ENCODE data around the gene LARGE1.

LARGE1 gene

DNA sequence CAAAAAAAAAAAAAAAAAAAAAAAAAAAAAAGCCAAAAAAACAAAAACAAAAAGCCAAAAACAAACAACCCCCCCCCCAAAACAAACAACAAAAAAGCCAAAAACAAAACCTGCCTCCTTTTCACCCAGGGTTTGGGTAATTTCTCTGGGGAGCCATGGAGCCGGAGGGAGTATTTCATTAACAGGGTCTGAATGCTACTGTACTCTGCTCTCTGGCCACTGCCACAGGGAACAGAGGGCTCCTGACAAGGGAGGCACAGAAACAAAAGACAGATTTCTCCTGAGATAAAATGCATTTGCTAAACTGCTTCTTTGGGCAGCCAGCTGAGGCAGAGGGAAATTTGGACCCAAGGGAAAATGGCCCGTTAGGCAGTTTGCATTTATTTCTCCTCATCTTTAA, 596.0 kb downstream of the LARGE1 start:
- no peak for DNase-seq (ENCODE audit: low read depth in 2 of 2)

DNA sequence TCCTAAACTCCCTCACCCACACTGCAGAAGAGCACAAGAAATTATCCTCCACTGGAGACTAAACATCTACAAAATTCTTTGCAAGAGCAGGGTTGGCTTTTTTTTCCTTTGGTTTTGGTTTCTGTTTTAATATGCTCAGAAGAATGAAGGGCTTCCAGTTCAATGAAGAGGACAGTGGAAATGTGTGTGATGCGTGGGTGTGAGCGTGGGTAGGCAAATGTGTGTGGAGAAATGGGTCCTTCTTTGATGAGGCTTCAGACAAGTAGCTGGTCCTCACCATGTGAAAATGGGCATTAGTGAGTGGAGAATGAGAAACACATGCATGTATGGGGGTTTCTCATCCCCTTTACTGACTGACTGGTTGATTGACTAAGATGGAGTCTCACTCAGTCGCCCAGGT, 598.8 kb downstream of the LARGE1 start:
- no peak for DNase-seq (ENCODE audit: low read depth in 2 of 2)

DNA sequence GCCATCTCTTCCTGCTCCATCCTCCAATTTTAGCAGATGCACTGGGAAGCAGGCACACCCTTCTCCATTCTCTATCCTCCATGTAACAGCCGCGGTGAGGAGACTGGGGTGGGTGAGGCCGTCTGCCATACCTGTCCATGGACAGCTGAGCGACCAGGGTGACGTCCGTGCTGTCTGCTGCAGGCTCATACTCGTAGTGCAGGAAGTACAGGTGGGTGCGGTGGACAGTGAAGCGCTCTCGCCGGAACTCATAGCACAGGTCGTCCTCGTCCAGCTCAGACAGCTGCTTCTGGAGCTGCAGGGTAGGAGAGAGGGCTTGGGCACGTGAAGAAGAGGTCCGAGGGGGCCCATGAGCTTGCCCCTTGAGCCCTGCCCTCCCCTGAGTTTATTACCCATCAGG, 604.3 kb downstream of the LARGE1 start:
- no peak for DNase-seq (ENCODE audit: low read depth in 2 of 2)

DNA sequence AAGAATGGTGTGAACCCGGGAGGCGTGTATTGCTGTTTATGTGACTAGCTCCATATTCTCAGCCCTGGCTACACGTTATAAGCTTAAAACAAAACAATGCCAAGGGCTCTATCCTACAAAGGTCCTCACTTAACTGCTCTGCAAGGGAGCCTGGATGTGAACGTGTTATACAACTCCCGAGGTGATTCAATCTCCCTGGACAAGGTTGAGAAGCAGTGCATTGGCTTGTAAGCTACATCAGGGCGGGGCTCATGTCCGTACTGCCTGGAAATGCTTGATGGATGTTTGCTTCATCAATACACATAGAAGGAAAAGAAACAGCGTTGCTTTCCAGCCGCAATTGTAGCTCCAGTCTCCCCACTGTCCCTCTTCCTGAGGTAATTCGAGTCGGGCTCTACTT, 605.2 kb downstream of the LARGE1 start:
- no peak for DNase-seq (ENCODE audit: low read depth in 2 of 2)

DNA sequence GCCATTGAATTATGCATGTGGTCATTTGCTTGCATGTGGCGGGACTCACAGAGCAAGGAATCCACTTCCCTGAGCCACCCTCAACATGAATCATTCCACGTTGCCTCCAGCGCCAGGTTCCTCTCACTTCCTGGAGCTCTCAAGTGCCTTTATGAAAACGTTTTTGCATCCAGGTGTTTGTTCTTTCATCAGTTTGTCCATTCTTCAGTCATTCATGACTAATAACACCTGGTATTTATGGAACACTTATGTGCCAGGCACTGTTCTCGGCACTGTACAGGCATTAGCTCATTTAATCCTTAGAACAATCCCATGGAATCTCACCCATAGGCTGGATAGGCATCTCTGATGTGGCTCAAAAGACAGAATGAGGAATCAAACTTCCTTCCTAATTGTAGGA, 606.0 kb downstream of the LARGE1 start:
- DNase-seq (ENCODE audit: low read depth in 2 of 2), result no peak

DNA sequence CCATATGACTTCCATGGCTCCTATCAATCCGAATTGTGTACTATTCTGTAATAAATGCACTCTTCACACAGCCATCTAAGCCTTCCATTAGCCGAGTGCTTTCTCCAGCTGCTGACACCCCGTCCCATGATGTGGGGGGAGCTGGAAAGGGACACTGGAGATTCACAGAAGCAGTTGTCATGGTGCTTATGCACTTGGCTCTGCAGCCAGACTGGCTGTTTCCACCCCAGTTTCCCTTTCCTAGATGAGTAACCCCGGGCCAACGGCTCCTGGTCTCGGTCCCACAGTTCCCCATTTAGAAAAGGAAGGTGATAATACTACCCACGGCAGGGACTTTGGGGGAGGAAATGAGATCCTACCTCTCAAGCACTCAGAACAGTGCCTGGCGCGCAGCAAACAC, 617.2 kb downstream of the LARGE1 start:
- no peak for DNase-seq (ENCODE audit: low read depth in 2 of 2)

DNA sequence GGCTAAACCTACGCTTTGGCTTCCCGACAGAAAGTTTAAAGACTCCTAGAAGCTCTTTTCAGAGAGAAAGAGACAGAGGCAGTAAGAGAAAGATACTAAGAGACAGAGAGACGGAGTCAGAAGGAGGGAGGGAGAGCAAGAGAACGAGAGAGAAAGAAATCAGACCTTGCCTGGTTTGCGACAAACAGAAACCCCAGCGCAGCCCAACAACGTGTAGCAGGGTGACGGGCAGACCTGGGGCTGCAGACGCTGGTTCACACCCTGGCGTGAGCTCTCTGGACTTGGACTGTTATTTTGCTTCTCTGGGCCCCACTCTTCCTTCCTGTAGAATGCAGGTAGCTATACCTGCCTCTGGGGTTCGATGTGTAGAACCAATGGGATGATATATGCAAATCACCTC, 617.7 kb downstream of the LARGE1 start:
- no peak for DNase-seq (ENCODE audit: low read depth in 2 of 2)

DNA sequence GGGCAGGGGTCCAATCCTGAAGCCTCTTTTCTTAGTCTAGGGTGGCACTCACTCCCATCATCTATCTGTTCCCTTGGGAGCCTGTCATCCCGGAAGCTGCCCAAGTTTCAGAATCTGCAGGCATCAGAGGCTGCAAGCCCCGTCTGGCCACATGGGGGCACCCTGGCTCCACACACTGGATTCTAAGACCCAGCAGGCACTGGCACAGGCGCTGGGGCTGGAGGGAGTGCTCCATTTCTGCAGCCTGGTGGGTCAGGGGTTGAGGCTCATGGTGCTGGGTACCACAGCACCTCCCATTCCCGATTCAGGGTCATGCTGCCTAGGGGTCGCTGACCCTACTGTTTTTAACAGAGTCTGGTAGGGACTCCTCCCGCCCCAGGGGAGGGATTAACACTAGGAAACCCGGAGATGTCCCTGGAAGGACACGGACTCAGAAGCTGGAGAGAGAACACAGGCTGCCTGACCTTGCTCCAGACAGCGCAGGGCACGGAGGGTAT, 618.2 kb downstream of the LARGE1 start:
- DNase-seq (ENCODE audit: low read depth in 2 of 2), result peak; percentile 23 to 61

DNA sequence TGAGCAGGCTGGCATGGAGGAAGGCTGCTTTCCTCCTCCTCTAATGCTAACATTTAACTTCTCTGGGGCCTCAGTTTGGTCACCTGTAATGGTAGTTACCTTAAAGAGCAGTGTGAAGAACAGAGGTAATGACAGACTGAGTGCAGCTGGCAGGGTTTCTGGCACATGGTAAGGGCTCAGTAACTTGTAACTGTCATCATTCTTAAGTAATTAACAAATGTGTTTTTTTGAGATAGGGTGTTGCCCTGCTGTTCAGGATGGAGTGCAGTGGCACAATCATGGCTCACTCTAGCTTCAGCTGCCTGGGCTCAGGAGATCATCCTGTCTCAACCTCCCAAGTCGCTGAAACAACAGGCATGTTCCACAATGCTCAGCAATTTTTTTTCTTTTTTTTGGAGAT, 620.1 kb downstream of the LARGE1 start:
- no peak for DNase-seq (ENCODE audit: low read depth in 2 of 2)

DNA sequence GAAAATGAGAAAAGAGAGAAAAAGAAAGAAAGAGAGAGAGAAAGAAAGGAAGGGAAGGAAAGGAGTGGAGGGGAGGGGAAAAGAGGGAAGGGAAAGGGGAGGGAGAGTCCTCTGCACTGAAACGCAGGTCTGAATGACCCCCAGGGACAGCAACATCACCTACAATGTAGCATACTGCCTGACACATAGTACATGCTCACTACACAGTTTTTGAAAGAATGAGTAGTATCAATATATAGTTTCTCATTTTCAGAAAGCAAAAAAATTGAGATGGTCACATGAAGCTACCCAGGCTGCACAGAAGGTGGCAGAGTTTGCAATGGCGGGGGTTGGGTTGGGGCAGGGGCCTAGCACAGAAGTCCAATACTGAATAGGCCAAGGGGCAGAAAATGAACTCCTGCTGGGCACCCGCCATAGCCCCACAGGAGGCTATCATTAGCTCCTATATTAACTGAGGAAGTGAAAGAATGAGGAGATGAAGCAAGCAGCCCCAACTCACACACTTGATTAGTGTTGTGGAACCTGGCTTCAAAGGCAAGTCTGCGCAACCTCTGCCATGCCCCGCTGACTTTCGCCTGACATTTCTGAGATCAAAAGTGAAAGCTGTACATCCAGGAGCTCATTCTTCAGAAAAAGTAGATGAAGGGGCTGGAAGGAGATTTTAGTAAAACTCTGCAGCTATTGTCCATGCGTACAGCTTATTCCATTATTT, 620.9 kb downstream of the LARGE1 start:
- DNase-seq (ENCODE audit: low read depth in 2 of 2), result no peak

DNA sequence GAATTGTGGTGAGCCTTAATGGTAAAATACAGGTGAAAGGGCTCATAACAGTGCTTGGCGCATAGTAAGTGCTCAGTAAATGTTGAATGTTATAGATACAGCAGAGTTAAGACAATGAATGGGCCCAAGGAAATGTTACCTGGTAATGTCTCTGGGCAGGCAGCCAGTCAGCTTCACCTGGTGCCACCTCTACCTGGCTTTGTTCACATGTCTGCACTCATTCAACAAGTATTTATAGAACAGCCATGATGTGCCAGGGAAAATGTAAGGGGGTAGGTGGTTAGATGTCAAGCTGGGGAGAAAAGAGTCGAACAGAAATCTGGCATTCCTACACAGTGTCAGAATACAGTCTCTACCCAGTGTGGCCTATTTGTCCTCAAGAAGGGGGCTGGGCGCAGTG, 623.3 kb downstream of the LARGE1 start:
- no peak for DNase-seq (ENCODE audit: low read depth in 2 of 2)

DNA sequence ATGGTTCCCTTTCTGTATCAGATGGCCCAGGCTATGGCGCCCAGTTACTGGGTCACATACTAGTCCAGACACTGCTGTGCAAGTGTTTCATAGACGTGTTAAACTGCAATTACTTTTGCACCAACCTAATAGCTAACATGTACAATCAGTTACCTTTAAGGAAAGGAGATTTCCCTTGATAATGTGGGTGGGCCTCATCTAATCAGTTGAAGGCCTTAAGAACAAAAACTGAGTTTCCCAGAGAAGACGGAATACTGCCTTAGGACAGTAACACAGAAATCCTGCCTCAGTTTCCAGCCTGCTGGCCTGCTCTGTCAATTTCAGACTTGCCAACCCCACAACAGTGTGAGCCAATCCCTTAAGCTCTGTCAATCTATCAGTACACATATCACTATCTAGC, 632.2 kb downstream of the LARGE1 start:
- DNase-seq (ENCODE audit: low read depth in 2 of 2), result no peak

DNA sequence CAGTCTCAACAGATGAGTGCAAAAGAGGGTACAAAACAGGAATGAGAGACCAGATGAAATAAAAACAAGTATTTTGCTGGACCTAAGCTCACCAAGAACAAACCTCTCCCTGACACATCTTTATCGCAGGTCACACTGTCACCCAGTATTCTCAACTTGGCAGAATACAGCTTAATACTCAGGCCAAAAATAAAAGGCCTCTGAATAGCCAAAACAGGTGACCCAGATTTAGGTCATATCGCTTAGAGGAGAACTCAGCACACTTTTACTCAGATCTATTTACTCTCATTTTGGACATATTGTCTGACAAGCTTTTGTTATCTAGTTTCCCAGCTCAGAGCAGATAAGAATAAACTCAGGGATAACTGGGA, 645.2 kb downstream of the LARGE1 start:
- DNase-seq (ENCODE audit: low read depth in 2 of 2), result no peak

DNA sequence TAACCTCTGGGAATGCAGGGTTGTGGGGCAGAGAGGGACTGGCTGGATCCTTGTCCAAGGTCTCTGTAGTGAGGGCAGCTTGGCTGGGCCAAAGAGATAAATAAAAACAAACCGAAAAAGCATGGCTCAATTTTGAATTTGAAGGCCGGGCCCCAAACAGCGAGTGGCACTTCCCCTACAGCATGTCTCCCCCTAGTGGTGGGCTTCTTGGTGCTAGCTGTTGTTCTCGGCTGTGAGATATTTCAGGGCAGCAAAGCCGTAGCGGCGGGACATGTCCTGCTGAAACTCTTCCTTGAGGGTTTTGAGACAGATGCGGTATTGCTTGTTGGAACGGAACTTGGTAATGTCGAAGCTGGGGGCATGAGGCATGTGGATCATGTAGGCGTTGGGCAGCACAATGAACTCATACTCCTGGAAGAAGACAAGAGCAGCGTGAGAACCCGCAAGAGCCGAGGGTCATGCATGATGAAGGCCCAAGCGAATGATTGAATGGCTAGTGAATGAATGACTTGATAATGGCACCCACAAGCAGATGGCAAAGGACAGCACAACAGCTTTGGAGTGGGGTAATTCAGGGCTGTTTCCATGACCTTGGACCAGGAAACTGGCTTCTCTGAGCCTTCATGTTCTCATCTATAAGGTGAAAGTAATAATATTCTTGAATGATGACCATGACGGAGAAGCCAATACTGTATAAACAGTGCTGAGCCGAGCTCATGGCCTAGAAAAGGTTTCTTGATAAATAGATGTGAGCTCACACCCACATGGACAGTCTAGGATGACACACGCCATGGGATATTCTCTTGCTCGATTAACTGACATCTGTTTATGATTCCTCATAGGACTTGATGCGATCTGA, 645.8 kb downstream of the LARGE1 start:
- DNase-seq (ENCODE audit: low read depth in 2 of 2), result peak in 1 of 2 donors; percentile 2

DNA sequence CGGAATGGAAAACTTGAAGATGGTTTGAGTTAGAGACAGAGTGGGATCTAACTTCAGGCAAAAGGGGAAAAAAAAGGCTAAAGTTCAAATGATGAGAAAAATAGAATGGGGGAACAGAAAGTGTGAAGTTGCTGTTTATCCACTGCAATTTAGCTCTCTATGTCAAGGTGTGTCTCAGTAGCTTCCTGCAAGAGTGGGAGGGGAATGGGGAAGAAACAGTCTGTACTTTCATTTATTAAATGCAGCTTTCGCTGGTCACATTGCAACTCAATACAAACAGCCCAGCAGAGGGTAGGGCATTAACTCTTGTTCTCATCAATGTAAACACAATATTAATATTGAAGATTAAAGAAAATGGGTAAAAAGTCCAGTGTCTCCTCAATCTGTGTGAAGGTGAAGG, 647.4 kb downstream of the LARGE1 start:
- DNase-seq (ENCODE audit: low read depth in 2 of 2), result no peak

DNA sequence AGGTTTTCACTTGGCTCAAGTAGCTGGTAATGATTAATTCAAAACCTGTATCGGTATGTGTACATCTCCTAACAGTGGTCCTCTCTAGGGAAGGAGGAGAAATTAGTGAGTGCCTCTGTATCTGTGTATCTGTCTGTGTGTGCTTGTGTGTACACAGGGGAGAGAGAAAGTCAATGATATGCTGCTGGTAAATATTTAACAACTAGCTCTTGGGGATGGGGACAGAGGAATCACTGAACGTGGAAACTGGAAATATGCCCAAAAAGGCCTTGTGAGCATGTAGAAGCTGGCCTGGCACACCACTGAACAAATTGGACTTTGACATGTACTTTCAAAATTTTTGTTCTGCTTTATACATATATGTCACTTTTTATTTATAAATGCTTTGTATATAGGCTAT, 648.1 kb downstream of the LARGE1 start:
- no peak for DNase-seq (ENCODE audit: low read depth in 2 of 2)

DNA sequence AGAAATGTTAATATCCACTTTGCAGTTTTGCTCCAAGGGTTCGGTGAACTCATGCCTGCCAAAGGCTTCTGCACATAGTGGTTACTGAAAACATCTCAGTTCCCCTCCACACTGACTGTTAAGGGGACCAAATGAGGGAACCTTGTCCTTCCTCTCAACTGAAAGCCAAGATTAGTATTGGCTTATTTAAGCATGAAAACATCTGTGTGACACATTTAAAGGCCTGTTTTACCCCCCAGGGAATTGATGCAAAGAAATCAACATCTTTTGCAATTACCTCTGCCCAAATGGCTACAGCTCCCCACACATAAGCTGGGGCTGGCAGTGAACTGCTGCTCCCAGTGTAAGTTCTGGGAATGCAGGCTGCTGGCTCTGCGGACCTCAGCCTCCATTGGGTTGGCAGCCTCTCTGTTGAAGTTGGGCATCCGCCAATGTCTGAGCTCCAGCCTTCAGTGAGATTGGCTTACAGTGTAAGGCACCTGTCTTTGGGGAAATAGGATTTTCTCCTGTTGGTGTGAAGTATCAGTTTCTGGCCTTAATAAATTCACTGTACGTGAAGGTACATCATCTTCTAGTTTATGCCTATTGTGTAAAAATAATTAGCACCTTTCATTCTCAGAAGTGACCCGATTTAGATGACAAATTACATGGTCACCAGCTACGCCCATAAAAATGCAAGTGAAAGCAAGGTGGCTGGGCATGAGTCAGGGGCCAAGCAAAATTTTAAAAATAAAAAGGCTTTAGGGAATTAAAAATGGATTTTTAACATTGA, 648.7 kb downstream of the LARGE1 start:
- no peak for DNase-seq (ENCODE audit: low read depth in 2 of 2)

DNA sequence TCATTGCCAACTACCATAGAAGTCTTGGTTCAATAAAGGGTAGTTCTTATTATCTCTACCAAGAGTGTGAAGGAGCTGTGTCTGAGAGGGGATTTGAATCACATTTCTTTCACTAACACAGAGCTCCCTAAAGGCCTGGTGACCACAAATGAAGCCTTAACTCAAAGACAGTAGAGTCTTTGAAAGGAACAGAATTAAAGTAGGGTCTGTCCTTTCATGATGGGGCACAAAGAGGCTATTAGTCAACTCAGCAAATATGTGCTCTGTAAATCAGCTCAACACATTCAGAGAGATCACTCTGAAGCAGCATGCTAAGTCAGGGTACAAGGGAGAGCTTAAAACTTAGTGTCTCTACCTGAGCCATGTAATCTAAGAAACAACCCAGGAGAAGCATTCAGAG, 649.7 kb downstream of the LARGE1 start:
- no peak for DNase-seq (ENCODE audit: low read depth in 2 of 2)

DNA sequence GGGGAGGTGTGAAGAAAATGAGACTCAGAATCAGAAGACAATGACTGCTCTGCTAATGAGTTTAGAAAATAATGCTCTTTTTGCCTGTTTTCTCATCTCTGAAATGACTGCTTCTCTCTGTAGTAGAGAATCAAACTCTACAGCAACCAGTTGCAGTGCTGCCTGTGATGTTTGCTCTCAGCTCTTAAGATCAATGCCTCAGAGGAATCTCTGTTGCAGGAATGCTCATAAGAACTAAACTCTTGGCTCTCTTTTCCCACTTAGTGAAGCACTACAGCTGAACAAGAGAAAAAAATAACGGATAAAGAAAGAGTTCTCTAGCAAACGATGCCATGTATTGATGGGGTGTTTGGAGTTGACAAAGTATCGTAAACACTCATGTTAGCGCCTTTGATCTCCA, 658.6 kb downstream of the LARGE1 start:
- no peak for DNase-seq (ENCODE audit: low read depth in 2 of 2)

DNA sequence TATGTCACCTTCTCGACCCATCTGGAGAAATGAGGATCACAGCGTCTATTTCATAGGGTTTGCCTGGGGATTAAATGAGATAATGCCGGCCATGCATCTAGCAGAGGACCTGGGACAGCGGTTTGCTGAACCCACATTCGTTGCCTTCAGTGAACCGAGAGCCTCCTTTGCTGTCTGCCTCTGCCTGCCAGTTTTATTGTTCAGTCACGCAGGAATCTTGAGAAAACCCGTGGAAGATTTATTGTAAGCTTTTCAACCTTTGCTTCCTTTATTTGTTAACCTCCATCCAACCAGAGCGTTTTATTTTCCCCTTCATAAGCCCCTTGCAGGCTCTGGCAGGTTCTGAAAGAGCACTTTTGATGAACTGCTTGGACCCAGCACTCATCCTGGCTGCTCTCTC, 659.8 kb downstream of the LARGE1 start:
- DNase-seq (ENCODE audit: low read depth in 2 of 2), result no peak

DNA sequence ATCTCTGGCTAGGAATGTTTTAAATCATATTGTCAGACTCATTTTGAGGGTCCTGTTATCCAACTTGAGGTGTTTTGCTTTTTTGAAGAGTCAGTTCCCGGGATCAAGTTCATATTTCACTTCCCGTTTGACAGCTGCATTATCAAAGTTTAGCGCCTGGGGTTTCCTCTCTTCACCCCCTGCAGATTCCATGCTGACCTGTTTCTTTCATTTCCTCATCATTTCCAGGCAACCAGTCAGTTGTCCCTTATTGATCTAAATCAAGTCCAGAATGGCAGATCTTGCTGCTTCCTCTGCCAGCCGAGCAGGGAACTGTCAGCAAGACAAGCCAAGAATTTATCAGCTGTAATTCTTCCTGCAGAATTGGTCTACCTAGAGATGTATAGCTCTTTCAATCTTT, 664.5 kb downstream of the LARGE1 start:
- DNase-seq (ENCODE audit: low read depth in 2 of 2), result no peak

DNA sequence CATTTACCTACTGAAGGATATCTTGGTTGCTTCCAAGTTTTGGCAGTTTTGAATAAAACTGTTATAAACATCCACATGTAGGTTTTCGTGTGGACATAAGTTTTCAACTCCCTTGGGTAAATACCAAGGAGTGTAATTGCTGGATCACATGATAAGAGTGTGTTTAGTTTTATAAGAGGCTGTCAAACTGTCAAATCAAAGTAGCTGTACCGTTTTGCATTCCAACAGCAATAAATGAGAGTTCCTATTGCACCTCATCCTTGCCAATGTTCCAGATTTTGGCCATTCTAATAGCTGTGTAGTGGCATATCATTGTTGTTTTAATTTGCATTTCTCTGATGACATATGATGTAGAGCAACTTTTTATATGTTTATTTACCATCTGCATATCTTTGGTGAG, 671.3 kb downstream of the LARGE1 start:
- no peak for DNase-seq (ENCODE audit: low read depth in 2 of 2)

DNA sequence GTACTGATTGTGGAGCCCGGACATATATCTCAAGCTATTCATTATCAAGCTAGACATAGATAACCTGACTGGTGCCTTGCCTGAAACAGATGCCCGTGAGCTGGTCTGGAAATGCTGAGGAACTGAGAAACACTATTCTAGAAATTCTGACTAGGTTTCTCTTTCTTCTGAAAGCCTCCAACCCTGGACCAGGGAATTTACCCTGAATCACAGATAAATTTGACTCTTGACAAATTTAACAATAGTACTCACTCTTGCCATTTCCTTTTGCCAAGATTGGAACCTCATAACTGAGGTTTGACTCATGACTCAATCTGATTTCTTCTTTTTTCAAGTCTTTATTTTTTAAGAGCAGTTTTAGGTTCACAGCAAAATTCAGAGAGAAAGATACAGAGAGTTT, 672.5 kb downstream of the LARGE1 start:
- no peak for DNase-seq (ENCODE audit: low read depth in 2 of 2)

Measured in activated CD4-positive, alpha-beta T cell treated with anti-CD3 and anti-CD28 coated beads for 24 hours (primary cell).